Stimulated activated naive CD8-positive, alpha-beta T cell treated with anti-CD3 and anti-CD28 coated beads, Interleukin-15, amount 100 ng/mL, for 72 hours (primary cell): ENCODE results near the gene SEM1.
"Not testable (repeated sequence)": the region's sequence is repeated elsewhere in the genome, so short reads cannot be mapped to it uniquely, and the experiment has no call there.

Experiments used
- ATAC-seq: fragments of 150-1000 bp; cut with Tn5 transposase; 2 replicates; pipeline ENCODE4 v1.10.0; 2021; ENCODE audit warnings: mild to moderate bottlenecking, moderate library complexity
- DNase-seq, 2 donors: peaks; one replicate each; pipeline ENCODE4 v3.0.0; 2021 to 2022
- H3K27ac Mint-ChIP-seq, 2 donors: one replicate each; pipeline ENCODE4 v1.8.0; 2022; ENCODE audit warnings: mild to moderate bottlenecking in 2 of 2, mixed read lengths in 2 of 2, moderate library complexity in 2 of 2
- H3K27me3 Mint-ChIP-seq: one replicate; pipeline ENCODE4 v1.8.0; 2022; ENCODE audit warnings: mixed read lengths
- H3K4me1 Mint-ChIP-seq: one replicate; pipeline ENCODE4 v1.8.0; 2022; ENCODE audit warnings: mild to moderate bottlenecking, mixed read lengths
- H3K4me3 Mint-ChIP-seq, 2 donors: one replicate each; pipeline ENCODE4 v1.8.0; 2022; ENCODE audit warnings: mild to moderate bottlenecking in 2 of 2, mixed read lengths in 2 of 2, moderate library complexity in 1 of 2
- H3K9me3 Mint-ChIP-seq, 2 donors: one replicate each; pipeline ENCODE4 v1.8.0; 2022; ENCODE audit warnings: mixed read lengths in 2 of 2

The SEM1 gene

GRCh38 chr7:96685755-96686154, 23.9 kb downstream of the SEM1 start:
- ATAC-seq, result no peak
- Mint-ChIP-seq H3K9me3 (peaks cover 20 to 27% of the 10 kb centered on the region in 2 donors), H3K27ac (no peak overlapping the region), H3K27me3 (no peaks in the 10 kb centered on the region), H3K4me1 (peaks cover 20% of the 10 kb centered on the region), H3K4me3 (peak overlapping the region in 1 of 2 donors; percentile 15)
- no peak for DNase-seq

- peak overlapping the region in 1 of 2 donors; percentile 80 for H3K27ac Mint-ChIP-seq
- H3K4me1 Mint-ChIP-seq, result peaks cover 20% of the 10 kb centered on the region
- peak; percentile 67 for ATAC-seq
- peak overlapping the region in 1 of 2 donors; percentile 31 for H3K4me3 Mint-ChIP-seq
- H3K9me3 Mint-ChIP-seq, result peaks cover 20 to 28% of the 10 kb centered on the region in 2 donors
- no peak for DNase-seq
- H3K27me3 Mint-ChIP-seq, result no peaks in the 10 kb centered on the region
These were observed 24.3 kb downstream of the SEM1 start for GRCh38 chr7:96685353-96685752.

- no peaks in the 10 kb centered on the region for H3K27me3 Mint-ChIP-seq
- DNase-seq, result no peak
- no peak overlapping the region for H3K4me3 Mint-ChIP-seq
- peak; percentile 83 for ATAC-seq
- H3K9me3 Mint-ChIP-seq, result peaks cover 20 to 27% of the 10 kb centered on the region in 2 donors
- peaks cover 14% of the 10 kb centered on the region for H3K4me1 Mint-ChIP-seq
- no peak overlapping the region for H3K27ac Mint-ChIP-seq
These were observed 29.8 kb downstream of the SEM1 start for GRCh38 chr7:96679886-96680285.

GRCh38 chr7:96676919-96677318, 32.7 kb downstream of the SEM1 start:
- no peak overlapping the region for H3K27ac Mint-ChIP-seq
- ATAC-seq (no peak), DNase-seq (no peak)
- H3K4me3 Mint-ChIP-seq, result no peak overlapping the region
- peaks cover 8% of the 10 kb centered on the region for H3K4me1 Mint-ChIP-seq
- H3K9me3 Mint-ChIP-seq, result peaks cover 3 to 13% of the 10 kb centered on the region in 2 donors
- H3K27me3 Mint-ChIP-seq, result no peaks in the 10 kb centered on the region

GRCh38 chr7:96675548-96675947, 34.1 kb downstream of the SEM1 start:
- no peak overlapping the region for H3K4me3 Mint-ChIP-seq
- H3K27ac Mint-ChIP-seq, result no peak overlapping the region
- DNase-seq, result no peak
- no peaks in the 10 kb centered on the region for H3K27me3 Mint-ChIP-seq
- peaks cover 8% of the 10 kb centered on the region for H3K4me1 Mint-ChIP-seq
- H3K9me3 Mint-ChIP-seq, result no peaks in the 10 kb centered on the region
- ATAC-seq, result no peak

GRCh38 chr7:96674565-96674964, 35.1 kb downstream of the SEM1 start:
- no peaks in the 10 kb centered on the region for H3K9me3 Mint-ChIP-seq
- H3K4me1 Mint-ChIP-seq, result no peaks in the 10 kb centered on the region
- no peak overlapping the region for H3K27ac Mint-ChIP-seq
- ATAC-seq (no peak), DNase-seq (no peak)
- H3K27me3 Mint-ChIP-seq, result no peaks in the 10 kb centered on the region
- no peak overlapping the region for H3K4me3 Mint-ChIP-seq

GRCh38 chr7:96671854-96672253, 37.8 kb downstream of the SEM1 start:
- Mint-ChIP-seq H3K27ac (no peak overlapping the region), H3K4me1 (no peaks in the 10 kb centered on the region), H3K27me3 (no peaks in the 10 kb centered on the region), H3K9me3 (peaks cover 0 to 1% of the 10 kb centered on the region in 2 donors), H3K4me3 (no peak overlapping the region)
- DNase-seq (no peak), ATAC-seq (no peak)

GRCh38 chr7:96670338-96671289, 39.0 kb downstream of the SEM1 start:
- Mint-ChIP-seq H3K9me3 (peaks cover 0 to 5% of the 10 kb centered on the region in 2 donors), H3K27ac (no peak overlapping the region), H3K4me1 (no peaks in the 10 kb centered on the region), H3K4me3 (no peak overlapping the region), H3K27me3 (no peaks in the 10 kb centered on the region)
- no peak for DNase-seq
- ATAC-seq, result no peak

- Mint-ChIP-seq H3K4me1 (no peaks in the 10 kb centered on the region), H3K27me3 (no peaks in the 10 kb centered on the region), H3K27ac (no peak overlapping the region), H3K4me3 (no peak overlapping the region), H3K9me3 (peaks cover 0 to 5% of the 10 kb centered on the region in 2 donors)
- no peak for ATAC-seq
- no peak for DNase-seq
These were observed 39.8 kb downstream of the SEM1 start for GRCh38 chr7:96669812-96670211.

GRCh38 chr7:96667026-96667425, 42.6 kb downstream of the SEM1 start:
- ATAC-seq, result no peak
- H3K27me3 Mint-ChIP-seq, result no peaks in the 10 kb centered on the region
- H3K9me3 Mint-ChIP-seq, result peaks cover 0 to 5% of the 10 kb centered on the region in 2 donors
- no peak for DNase-seq
- H3K27ac Mint-ChIP-seq, result peak overlapping the region in 1 of 2 donors; percentile 80
- H3K4me3 Mint-ChIP-seq, result no peak overlapping the region
- peaks cover 15% of the 10 kb centered on the region for H3K4me1 Mint-ChIP-seq

GRCh38 chr7:96665689-96666088, 44.0 kb downstream of the SEM1 start:
- no peak for ATAC-seq
- Mint-ChIP-seq H3K4me1 (peaks cover 15% of the 10 kb centered on the region), H3K9me3 (peaks cover 0 to 5% of the 10 kb centered on the region in 2 donors)

GRCh38 chr7:96664793-96665192, 44.9 kb downstream of the SEM1 start:
- H3K9me3 Mint-ChIP-seq, result peaks cover 0 to 5% of the 10 kb centered on the region in 2 donors
- no peak for ATAC-seq
- DNase-seq, result no peak
- H3K4me1 Mint-ChIP-seq, result peaks cover 15% of the 10 kb centered on the region
- H3K27ac Mint-ChIP-seq, result no peak overlapping the region
- no peak overlapping the region for H3K4me3 Mint-ChIP-seq
- no peaks in the 10 kb centered on the region for H3K27me3 Mint-ChIP-seq

More at GRCh38 chr7:96665689-96666088, 44.0 kb downstream of the SEM1 start:
- Mint-ChIP-seq H3K4me3 (no peak overlapping the region), H3K27me3 (no peaks in the 10 kb centered on the region), H3K27ac (no peak overlapping the region)
- DNase-seq, result no peak

GRCh38 chr7:96663871-96664445, 45.7 kb downstream of the SEM1 start:
- Mint-ChIP-seq H3K4me1 (peaks cover 15% of the 10 kb centered on the region), H3K9me3 (peaks cover 0 to 5% of the 10 kb centered on the region in 2 donors), H3K4me3 (no peak overlapping the region), H3K27ac (no peak overlapping the region), H3K27me3 (no peaks in the 10 kb centered on the region)
- DNase-seq (no peak), ATAC-seq (no peak)

- peak; percentile 68 for ATAC-seq
- H3K27me3 Mint-ChIP-seq, result no peaks in the 10 kb centered on the region
- no peak overlapping the region for H3K27ac Mint-ChIP-seq
- peaks cover 15% of the 10 kb centered on the region for H3K4me1 Mint-ChIP-seq
- peaks cover 0 to 5% of the 10 kb centered on the region in 2 donors for H3K9me3 Mint-ChIP-seq
- no peak overlapping the region for H3K4me3 Mint-ChIP-seq
- DNase-seq, result no peak
These were observed 46.2 kb downstream of the SEM1 start for GRCh38 chr7:96663457-96663856.

- H3K9me3 Mint-ChIP-seq, result not testable (repeated sequence)
These were observed 47.5 kb downstream of the SEM1 start for GRCh38 chr7:96662151-96662550.

GRCh38 chr7:96658022-96658412, 51.6 kb downstream of the SEM1 start:
- H3K27me3 Mint-ChIP-seq, result no peaks in the 10 kb centered on the region
- DNase-seq, result no peak
- H3K9me3 Mint-ChIP-seq, result peaks cover 4 to 9% of the 10 kb centered on the region in 2 donors
- H3K4me1 Mint-ChIP-seq, result peaks cover 3% of the 10 kb centered on the region
- no peak overlapping the region for H3K4me3 Mint-ChIP-seq
- no peak for ATAC-seq
- no peak overlapping the region for H3K27ac Mint-ChIP-seq

More at GRCh38 chr7:96662151-96662550, 47.5 kb downstream of the SEM1 start:
- DNase-seq, ATAC-seq, H3K4me3 Mint-ChIP-seq, H3K27me3 Mint-ChIP-seq, H3K27ac Mint-ChIP-seq: not testable (repeated sequence)
- peaks cover 15% of the 10 kb centered on the region for H3K4me1 Mint-ChIP-seq
